Gastroesophageal sphincter (tissue), 4 donors: Measurements from ENCODE around the gene IL33. TPM values are rescaled to one million over a fixed set of nuclear protein-coding genes. Genes with fewer than 3 reads are reported as not detected.
A peak's percentile ranks its signal among the peaks of the same experiment; 100 is the strongest.

Source experiments
- ATAC-seq: fragments of 150-250 bp; one replicate; pipeline ENCODE4 v1.9.1; 2016; ENCODE audit warnings: mild to moderate bottlenecking, moderate library complexity
- H3K27ac ChIP-seq, 4 donors: fragments of 200-600 bp; sonication (generic) in 3 of 4; 1 replicate in 3 of 4; 2 replicates in 1 of 4; pipeline ENCODE4 v1.5.1; 2016 to 2019
- H3K27me3 ChIP-seq: fragments of 200-600 bp; sonication (generic); one replicate; pipeline ENCODE4 v1.5.1; 2019
- H3K36me3 ChIP-seq, 2 donors: fragments of 200-600 bp; sonication (generic); one replicate each; pipeline ENCODE4 v1.5.1; 2019; ENCODE audit warnings: control low read depth in 1 of 2
- H3K4me1 ChIP-seq, 3 donors: fragments of 200-600 bp; sonication (generic); 1 replicate in 2 of 3; 2 replicates in 1 of 3; pipeline ENCODE4 v1.5.1; 2016 to 2019; ENCODE audit warnings: control low read depth in 2 of 3
- H3K4me3 ChIP-seq, 2 donors: fragments of 200-600 bp; sonication (generic); one replicate each; pipeline ENCODE4 v1.5.1; 2019; ENCODE audit warnings: mild to moderate bottlenecking in 1 of 2, moderate library complexity in 1 of 2
- H3K9me3 ChIP-seq, 3 donors: fragments of 200-600 bp; sonication (generic); one replicate each; pipeline ENCODE4 v1.5.1; 2017 to 2019; ENCODE audit warnings: control low read depth in 2 of 3
- EP300 ChIP-seq: sonication (generic); formaldehyde crosslinking; IDR thresholded peaks from one replicate; pipeline ENCODE4 v1.6.1; 2017; ENCODE audit warnings: antibody characterized with exemption, mild to moderate bottlenecking
- POLR2A ChIP-seq, 2 donors: fragments of 450-650 bp; IDR thresholded peaks; one replicate each; pipeline ENCODE4 v1.6.1; 2017; ENCODE audit warnings: antibody characterized with exemption in 2 of 2, mild to moderate bottlenecking in 2 of 2, moderate library complexity in 1 of 2
- POLR2AphosphoS5 ChIP-seq: sonication (generic); formaldehyde crosslinking; IDR thresholded peaks from one replicate; pipeline ENCODE4 v1.6.1; 2017; ENCODE audit warnings: antibody characterized with exemption
- WGBS, 2 donors: methylation state at CpG; one replicate each; pipeline ENCODE4 v1.1.5; 2018; ENCODE audit warnings: low coverage in 1 of 2; 5-methylcytosine and 5-hydroxymethylcytosine counted together
- total RNA-seq, 4 donors: library from RNA; depleted of rRNA; stranded (reverse); fragments of >200 nt; gene quantifications; one replicate each; pipeline ENCODE4 v1.1.0, GENCODE V29; 2016
- TF ChIP-seq, protein P1 (sequence below), 4 experiments: fragments of 200-600 bp in 2 of 4; fragments of 450-650 bp in 2 of 4; sonication (generic) in 1 of 4; IDR thresholded peaks; one replicate each; pipeline ENCODE4 v1.5.1; 2017 to 2019; ENCODE audit warnings: antibody characterized with exemption in 4 of 4, mild to moderate bottlenecking in 2 of 4, moderate library complexity in 2 of 4

The IL33 gene
- total RNA-seq, 4 donors from 2014 or later = 43.6 to 145 (median 77.8) TPM

DNA sequence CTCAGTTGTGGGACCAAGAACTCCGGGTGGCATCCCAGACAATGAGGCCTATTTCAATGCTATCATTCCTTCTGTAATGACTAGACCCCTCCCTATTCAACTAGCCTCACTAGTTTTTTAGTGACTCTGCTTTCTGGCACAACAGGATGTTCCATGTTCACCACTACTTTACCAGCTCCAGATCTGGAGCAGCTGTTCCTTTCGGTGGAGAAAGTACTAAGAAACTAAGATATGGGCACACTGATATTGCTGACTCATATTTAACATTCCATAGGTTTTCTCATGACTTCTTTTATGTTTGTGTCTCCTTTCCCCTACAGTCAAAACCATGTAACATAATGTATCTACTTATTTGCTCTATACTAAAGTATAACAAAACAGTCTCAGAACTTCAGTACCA is 24.1 kb downstream of the IL33 start:
- TF ChIP-seq EP300 (no peak), POLR2A (IDR thresholded peaks at IDR 0.05) (no peak), POLR2AphosphoS5 (no peak)
- TF ChIP-seq, protein P1, sequence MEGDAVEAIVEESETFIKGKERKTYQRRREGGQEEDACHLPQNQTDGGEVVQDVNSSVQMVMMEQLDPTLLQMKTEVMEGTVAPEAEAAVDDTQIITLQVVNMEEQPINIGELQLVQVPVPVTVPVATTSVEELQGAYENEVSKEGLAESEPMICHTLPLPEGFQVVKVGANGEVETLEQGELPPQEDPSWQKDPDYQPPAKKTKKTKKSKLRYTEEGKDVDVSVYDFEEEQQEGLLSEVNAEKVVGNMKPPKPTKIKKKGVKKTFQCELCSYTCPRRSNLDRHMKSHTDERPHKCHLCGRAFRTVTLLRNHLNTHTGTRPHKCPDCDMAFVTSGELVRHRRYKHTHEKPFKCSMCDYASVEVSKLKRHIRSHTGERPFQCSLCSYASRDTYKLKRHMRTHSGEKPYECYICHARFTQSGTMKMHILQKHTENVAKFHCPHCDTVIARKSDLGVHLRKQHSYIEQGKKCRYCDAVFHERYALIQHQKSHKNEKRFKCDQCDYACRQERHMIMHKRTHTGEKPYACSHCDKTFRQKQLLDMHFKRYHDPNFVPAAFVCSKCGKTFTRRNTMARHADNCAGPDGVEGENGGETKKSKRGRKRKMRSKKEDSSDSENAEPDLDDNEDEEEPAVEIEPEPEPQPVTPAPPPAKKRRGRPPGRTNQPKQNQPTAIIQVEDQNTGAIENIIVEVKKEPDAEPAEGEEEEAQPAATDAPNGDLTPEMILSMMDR (IDR thresholded peaks at IDR 0.05) = no peak
- H3K4me3 ChIP-seq = no peak overlapping the region
- no peak overlapping the region for H3K27ac ChIP-seq
- H3K9me3 ChIP-seq = no peaks in the 10 kb centered on the region
- no peaks in the 10 kb centered on the region for H3K27me3 ChIP-seq
- H3K36me3 ChIP-seq = peaks cover 0 to 28% of the 10 kb centered on the region in 2 donors
- peaks cover 0 to 18% (median 0%) of the 10 kb centered on the region in 3 donors for H3K4me1 ChIP-seq
- WGBS, 2 donors = 71 to 80% methylated on average over 1 to 2 of the region's 2 CpGs
- no peak for ATAC-seq

- ATAC-seq = no peak
Measured at GRCh38 chr9:6243746-6244145, 28.1 kb downstream of the IL33 start.

GRCh38 chr9:6247266-6247665 is 31.7 kb downstream of the IL33 start:
- H3K27me3 ChIP-seq = no peaks in the 10 kb centered on the region
- ATAC-seq = no peak
- no peaks in the 10 kb centered on the region for H3K9me3 ChIP-seq
- no peak overlapping the region for H3K4me3 ChIP-seq
- H3K4me1 ChIP-seq = no peaks in the 10 kb centered on the region
- 48 to 61% methylated on average over 4 of the region's 4 CpGs for WGBS, 2 donors
- H3K27ac ChIP-seq = no peak overlapping the region
- TF ChIP-seq POLR2AphosphoS5 (no peak), POLR2A (IDR thresholded peaks at IDR 0.05) (no peak), EP300 (no peak)
- TF ChIP-seq, protein P1 (IDR thresholded peaks at IDR 0.05) = no peak
- peaks cover 0 to 38% of the 10 kb centered on the region in 2 donors for H3K36me3 ChIP-seq

More at GRCh38 chr9:6243746-6244145, 28.1 kb downstream of the IL33 start:
- Histone ChIP-seq H3K27me3 (no peaks in the 10 kb centered on the region), H3K27ac (no peak overlapping the region), H3K36me3 (peaks cover 0 to 28% of the 10 kb centered on the region in 2 donors), H3K4me3 (no peak overlapping the region), H3K9me3 (no peaks in the 10 kb centered on the region), H3K4me1 (peaks cover 0 to 10% (median 0%) of the 10 kb centered on the region in 3 donors)
- no peak for TF ChIP-seq EP300
- no peak for TF ChIP-seq POLR2A (IDR thresholded peaks at IDR 0.05)
- TF ChIP-seq, protein P1 (IDR thresholded peaks at IDR 0.05) = no peak
- no peak for TF ChIP-seq POLR2AphosphoS5

GRCh38 chr9:6268826-6269397 is 53.3 kb downstream of the IL33 start:
- Histone ChIP-seq H3K27me3 (no peaks in the 10 kb centered on the region), H3K4me1 (peaks cover 10 to 31% (median 13%) of the 10 kb centered on the region in 3 donors), H3K27ac (no peak overlapping the region), H3K9me3 (peaks cover 0 to 6% (median 0%) of the 10 kb centered on the region in 3 donors), H3K4me3 (no peak overlapping the region), H3K36me3 (peaks cover 0 to 4% of the 10 kb centered on the region in 2 donors)
- 70% methylated on average over 3 of the region's 3 CpGs for WGBS, 2 donors
- no peak for ATAC-seq
- TF ChIP-seq, protein P1 (IDR thresholded peaks at IDR 0.05) = no peak
- no peak for TF ChIP-seq EP300
- no peak for TF ChIP-seq POLR2A (IDR thresholded peaks at IDR 0.05)
- no peak for TF ChIP-seq POLR2AphosphoS5

DNA sequence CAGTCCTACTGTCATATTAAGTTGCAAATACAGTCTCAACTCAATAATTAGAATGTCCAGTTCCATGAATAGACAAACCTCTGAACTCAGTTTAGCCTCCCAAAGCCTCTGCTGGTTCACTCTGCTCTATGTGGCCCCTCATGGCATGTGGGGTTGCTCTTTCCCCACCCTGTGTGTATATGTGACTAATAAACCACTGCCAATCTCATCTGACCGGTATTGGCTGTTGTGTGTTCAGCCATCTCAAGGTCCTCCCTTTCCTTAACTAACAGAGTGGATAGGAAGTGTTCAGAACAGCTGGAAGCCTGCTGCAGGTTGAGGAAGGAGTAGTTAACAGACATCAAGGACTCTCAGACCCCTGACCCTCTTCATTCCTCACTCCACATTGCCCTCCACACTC is 55.3 kb downstream of the IL33 start:
- no peak for ATAC-seq

More for the DNA sequence above, 55.3 kb downstream of the IL33 start:
- H3K9me3 ChIP-seq = no peaks in the 10 kb centered on the region
- H3K27me3 ChIP-seq = no peaks in the 10 kb centered on the region
- no peak overlapping the region for H3K4me3 ChIP-seq
- peak overlapping the region in 3 of 4 donors; percentile 69 to 83 (median 81) for H3K27ac ChIP-seq
- H3K36me3 ChIP-seq = no peaks in the 10 kb centered on the region
- TF ChIP-seq POLR2A (IDR thresholded peaks at IDR 0.05) (no peak), EP300 (no peak), POLR2AphosphoS5 (no peak)
- TF ChIP-seq, protein P1 (IDR thresholded peaks at IDR 0.05) = no peak
- peaks cover 10 to 31% (median 13%) of the 10 kb centered on the region in 3 donors for H3K4me1 ChIP-seq
- 79% methylated on average over 1 of the region's 1 CpG; no CpG with 5 or more reads in 1 of the 2 donors for WGBS, 2 donors
